Endometrial microvascular endothelial cells (primary cell): Measurements from ENCODE around the gene CRYZL1. TPM values are rescaled to one million over a fixed set of nuclear protein-coding genes. Genes with fewer than 3 reads are reported as not detected.
"Not testable (repeated sequence)": the region's sequence is repeated elsewhere in the genome, so short reads cannot be mapped to it uniquely, and the experiment has no call there.

Source experiments
- in situ Hi-C: cut with HindIII; loops from 2 replicates; pipeline ENCODE4 v1.10.0; 2017; ENCODE audit warnings: low sequenced_read_pairs, low pct_unique_long_range_greater_than_20kb; ENCODE audit errors: inconsistent ontology term
- total RNA-seq: library from RNA; depleted of rRNA; stranded (reverse); fragments of >200 nt; gene quantifications from one replicate; pipeline ENCODE4 v1.2.3, GENCODE V29; 2015; ENCODE audit errors: inconsistent ontology term

The CRYZL1 gene
- 25.8 TPM for total RNA-seq

DNA sequence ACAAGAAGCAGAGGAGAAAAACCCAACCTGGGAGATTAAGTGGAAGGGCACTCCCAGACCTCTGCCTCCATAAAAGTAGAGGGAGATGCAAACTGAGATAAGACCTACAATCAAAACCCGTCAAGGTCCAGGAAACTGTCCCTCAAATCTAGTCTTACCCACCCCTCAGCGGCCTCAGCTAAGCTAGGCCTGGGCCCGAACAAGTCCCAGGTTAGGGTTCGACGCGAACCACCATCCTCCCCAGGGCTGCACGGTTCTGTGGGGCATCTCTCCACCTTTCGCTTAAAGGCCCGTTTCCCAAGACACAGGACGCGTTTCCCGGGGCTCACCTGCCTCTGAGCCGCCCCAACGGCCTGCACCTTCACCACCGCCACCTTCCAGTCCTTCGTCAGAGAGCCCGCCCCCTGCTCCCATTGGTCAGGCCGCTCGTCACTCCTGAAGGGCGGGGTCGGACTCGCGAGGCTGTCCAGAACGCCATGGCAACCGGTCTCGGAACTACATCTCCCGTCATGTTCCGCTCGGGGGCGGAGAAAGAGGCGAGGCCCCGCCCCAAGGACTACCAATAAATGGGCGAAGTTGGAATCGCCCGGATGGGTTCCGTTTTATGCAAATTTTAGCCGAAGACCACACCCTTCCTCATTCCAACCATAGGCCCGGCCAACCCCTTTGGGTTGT is at the start of gene CRYZL1:
CRYZL1 (minus strand) TSS at position 390 of the 675 bp plus-strand sequence. CDS start 10,190 bp downstream, outside the sequence.
- in situ Hi-C loops, result no loop called here

DNA sequence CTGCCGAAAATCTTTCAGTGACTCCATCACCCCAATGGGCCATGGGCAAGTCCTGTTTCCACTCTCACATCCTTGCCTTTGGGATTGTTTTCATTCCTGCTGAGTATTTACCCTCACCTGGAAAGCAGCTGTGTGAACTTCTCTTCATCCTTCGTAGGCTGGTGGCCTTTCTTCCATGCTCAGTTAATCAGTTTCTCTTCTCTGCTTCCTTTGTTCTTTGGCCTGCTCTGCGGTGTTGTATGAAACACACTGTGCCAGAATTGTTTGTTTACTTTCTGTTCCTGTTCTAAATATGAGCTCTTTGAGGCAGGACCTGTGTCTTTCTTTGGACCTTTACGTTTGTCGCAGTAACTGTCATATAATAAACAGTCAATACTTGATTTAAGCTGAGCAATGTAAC is 49.3 kb upstream of the CRYZL1 start:
- in situ Hi-C loops, result no loop called here

DNA sequence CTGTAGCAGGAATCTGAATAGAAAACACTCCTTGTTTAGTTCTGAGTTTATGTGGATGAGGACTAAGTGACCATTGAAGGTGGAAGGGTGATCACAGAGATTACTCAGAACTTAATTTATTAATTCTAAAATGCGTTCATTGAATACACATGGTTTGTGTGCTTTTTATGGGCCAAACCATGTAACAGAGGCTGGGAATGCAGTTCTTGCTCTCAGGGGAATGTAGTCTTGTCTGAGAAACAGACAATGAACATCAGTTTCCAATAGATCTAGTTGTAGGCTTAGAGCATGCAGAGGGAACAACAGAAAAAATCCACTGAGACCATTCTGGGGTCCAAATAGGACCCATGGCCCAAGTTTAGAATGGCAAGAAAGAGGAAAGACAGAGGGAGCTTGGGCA is 46.8 kb upstream of the CRYZL1 start:
- in situ Hi-C loops, result no loop called here

DNA sequence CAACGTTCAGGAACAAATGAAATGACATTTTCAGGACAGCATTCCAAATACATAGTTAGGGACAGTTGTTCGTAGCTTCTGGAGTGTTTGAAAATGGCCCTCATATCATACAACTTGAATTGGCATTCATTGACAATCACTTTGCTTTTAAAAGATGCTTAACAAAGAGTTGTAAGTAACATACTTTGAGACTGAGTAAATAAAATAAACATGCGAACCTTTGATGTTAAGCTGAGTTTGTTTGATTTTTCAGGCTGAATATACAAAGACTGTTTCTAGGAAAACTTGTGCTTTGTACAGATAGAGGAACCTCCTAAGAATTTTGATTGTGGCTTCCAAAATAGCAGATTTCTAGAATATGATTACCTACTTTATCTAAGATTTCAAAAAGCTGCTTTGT is 46.1 kb upstream of the CRYZL1 start:
- in situ Hi-C loops, result no loop called here

DNA sequence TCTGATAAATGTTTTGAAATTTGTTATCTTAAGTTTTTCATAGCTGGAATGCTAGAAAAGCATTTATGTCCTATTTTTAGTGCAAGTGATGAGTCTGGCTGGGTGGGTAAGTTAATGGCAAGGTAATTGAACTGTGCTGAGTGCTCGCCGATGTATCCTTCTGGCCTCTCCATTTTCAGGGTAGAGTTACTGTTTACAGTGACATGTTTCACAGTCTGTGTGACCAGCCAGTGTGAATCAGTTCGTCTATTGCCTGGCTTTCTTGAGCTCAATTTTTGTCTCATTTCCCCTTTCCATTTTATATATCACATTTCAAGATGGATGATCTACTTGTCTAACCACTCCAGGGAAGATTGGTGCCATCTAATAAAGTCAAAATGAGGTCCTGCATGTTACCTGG is 44.8 kb upstream of the CRYZL1 start:
- in situ Hi-C loops, result no loop called here

DNA sequence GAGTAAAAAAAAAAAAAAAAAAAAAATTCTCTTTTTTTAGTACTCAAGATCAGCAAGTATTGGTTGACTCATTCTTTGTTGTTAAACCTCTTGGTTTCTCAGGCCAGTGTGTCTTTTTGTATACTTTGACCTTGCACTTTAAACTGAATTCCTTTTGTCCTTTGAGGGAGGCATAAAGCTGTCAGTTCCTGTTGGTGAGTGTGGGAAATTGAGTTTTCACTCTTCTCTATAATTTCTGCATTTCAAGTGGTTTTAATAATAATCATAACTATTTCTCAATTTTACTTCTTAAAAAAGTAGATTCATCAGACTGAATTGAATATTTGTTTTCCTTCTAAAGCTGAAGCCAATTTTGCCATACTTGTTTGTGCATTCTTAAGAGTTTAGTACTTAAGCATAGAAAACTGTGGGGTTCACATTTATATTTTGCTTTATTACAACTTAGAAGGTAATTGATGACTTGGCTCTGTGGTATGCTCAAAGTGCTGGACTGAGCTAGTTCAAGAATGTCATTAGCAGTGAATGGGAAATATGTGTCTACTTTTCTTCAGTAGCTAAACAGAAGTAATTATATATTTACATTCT is 44.2 kb upstream of the CRYZL1 start:
- in situ Hi-C loops, result no loop called here

DNA sequence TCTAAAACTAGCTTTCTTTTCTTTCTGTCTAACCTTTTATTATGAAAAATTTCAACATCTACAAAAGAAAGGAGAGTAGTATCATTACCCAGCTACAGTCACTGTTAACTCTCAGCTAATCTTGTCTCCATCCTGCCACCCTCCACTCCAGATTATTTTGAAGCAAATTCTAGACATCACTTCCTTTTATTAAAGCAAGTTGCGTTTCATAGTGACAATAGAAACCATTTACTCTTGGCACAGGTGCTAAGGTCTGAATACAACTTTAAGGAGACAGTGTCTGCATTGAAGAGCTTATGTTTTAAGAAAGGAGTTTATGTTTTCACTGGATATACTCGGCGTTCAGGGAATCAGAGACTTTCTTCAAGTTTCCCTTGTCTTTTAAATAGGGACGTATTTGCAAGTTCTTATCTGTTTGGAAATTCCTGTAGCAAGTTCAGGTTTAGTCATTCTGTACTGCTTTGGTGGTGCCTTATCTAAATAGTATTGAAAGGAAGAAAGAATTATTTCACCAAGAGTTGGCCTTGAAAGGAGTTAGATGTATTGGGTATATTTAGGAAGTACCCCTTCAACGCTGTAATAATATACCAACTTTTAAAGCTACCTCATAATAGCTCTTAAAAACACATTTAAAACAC is 43.5 kb upstream of the CRYZL1 start:
- in situ Hi-C loops, result no loop called here

DNA sequence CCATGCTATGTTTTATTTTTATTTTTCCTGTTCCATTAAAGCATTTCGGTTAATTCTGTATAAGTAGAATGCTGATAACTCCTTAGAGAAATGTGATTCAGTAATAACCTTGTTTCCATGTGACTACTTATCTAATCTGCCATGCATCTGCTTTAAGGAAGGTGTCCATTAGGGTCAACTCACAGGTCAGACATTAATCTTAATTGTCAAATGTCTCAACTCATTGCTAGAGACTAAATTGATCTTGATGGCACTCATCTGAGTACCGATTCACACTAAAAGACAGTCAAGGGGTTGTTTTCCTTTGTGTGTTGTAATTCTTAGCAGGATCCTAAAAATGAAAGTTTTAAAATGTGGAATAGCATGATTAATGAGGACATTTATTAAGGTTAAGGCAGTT is 42.5 kb upstream of the CRYZL1 start:
- in situ Hi-C loops, result no loop called here

DNA sequence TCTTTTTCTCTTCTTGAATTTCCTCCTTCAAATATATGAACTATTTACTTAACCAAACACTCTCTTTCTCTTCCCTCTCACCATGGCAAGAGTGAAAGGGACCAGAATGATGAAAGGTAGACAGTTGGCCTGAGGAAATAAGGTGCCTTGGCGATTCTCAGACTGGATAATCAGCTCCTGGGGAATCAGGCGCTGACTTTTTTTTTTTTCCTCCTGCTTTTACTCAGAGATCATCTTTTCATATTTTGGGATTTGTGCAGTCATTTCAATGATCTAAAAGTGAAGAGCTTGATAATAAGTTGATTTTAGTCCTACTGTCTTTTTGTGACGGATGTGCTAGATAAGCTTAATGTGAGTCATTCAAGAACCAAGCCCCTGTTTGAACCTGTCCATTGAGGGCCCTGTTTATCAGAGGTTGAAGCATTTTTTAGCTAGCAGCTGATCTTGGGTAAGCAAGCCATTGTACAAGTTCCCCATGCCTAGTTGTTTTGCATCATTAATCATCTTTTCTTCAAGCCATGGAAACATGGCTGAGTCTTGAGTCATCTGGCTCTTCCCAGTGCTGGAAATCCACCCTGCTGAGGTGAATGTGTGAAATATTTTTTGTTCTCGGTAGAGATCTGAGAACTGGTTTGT is 41.6 kb upstream of the CRYZL1 start:
- in situ Hi-C loops, result no loop called here

DNA sequence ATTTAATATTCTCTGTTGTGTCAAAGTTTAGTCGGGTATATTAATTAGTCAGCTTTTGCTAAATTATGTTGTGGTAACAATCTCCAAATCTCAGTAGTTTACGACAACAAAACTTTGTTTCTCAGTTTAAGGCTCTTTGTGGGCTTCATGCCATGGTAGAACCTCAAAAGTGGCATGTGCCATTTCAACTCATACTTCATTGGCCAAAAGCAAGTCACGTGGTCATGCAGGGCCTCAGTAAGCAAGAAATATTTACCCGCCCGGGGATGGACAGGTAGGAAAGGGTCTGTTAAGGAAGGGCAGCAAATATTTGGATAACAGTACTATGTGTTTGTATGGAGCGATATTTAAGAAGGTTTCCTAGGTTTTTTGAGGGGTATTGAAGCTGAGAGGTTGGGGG is 39.3 kb upstream of the CRYZL1 start:
- in situ Hi-C loops, result no loop called here

DNA sequence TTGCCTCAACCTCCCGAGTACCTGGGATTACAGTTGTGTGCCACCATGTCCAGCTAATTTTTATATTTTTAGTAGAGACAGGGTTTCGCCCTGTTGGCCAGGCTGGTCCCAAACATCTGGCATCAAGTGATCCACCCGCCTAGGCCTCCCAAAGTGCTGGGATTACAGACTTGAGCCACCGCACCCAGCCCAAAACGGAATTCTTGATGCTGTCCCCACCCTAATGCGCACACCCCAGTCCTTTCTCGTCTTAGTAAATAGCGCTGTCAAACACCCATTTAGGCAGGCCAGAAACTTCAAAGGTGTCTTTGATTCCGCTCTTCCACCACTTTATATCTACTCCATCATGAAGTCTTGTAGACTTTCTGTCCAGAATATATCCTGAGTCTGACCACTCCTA is 35.9 kb upstream of the CRYZL1 start:
- in situ Hi-C loops, result no loop called here

DNA sequence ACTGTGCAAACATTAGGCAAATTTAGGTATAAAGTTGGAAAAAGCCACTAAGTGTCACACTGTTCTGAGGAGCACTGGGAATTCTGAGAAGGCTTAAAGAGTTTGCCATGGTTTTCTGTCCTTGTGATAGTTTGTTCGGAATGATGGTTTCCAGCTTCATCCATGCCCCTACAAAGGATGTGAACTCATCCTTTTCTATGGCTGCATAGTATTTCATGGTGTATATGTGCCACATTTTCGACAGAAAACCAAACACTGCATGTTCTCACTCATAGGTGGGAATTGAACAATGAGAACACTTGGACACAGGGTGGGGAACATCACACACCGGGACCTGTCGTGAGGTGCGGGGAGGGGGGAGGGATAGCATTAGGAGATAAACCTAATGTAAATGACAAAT is 35.1 kb upstream of the CRYZL1 start:
- in situ Hi-C loops, result not testable (repeated sequence)

DNA sequence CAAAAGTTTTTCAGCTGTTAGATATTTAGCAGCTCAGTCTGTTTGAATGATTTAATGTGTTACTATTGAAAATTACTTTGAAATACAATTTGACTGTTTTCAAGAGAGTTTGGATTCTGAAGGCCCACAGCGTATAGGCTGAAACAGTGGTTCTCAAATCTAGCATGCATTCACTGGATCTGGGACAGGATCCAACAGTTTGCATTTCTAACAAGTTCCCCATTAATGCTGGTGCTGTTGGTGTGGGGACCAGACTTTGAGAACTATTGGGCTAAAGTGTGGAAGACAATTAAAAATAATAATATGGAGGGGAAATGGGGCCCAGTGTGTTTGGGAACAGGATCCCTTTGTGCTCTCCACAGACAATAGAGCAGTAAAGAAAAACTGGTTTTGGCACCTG is 32.7 kb upstream of the CRYZL1 start:
- in situ Hi-C loops, result no loop called here

DNA sequence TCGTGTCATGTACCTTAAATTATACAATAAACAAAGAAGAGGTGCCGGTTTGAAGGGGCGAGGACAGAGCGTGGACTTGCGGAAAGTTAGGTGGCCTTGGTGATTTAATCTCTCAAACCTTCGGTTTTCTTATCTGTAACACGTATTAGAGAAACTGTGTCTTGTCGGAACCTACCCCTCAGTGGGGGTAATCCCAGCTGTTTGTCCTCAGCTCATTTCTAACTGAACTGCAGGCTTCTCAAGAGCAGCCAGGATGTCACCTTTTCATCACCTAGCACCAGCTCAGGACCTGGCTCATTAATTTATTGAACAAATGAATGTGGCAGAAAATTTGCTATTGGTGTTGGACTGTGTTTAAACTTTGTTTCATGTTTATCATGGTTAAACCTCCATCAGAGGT is 31.9 kb upstream of the CRYZL1 start:
- in situ Hi-C loops, result no loop called here

DNA sequence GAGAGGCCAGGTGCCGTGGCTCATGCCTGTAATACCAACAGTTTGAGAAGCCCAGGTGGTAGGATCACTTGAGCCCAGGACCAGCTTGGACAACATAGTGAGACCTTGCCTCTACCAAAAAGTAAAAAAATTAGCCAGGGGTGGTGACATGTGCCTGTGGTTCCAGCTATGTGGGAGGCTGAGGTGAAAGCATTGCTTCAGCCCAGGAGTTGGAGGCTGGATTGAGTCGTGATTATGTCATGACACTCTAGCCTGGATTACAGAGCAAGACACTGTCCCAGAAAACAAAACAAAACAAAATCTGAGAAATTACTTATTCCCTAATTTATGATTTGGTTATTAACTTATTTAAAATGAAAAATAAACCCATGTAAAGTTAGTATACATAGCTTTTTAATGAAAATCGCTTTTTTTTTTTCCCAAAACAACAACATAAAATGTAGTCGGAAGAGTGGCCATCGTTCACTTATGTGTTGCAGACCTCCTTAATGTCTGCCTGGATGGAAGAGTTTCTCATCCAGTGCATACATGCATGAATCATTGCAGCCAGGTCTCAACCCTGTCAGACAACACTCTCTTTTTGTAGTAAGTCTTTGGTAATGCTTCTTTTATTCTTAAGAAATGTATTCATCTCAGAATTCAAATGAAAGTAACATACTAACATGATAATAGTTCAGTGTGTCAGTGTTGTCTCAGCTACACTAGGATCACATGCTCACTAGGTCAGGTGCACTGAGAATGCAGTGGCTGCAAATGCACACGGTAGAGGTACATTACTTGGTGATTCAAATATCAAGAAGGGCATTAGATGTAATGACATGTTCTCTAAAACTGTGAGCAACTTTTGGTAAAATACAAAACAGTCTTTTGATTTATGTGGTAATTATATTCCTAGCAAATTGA is 28.8 kb upstream of the CRYZL1 start:
- in situ Hi-C loops, result no loop called here

DNA sequence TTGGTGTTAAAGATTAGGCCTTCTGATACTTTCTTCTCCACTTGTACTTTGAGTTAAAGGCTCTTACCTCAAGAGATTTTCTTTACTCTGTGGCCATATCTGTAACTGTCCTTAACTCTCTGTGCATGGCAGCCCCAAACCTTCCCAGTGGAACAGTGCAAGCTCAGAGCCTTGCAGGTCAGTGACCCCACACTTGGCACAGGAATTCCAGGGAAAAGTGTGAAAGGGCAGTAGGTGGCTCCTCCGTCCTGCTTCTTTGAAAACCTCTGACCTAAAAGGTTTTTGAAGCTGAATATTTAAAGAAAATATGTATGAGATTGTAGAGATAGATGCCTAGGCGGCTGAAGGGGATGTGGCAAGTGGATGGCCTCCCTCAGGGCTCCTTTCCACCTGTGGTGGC is 27.1 kb upstream of the CRYZL1 start:
- in situ Hi-C loops, result no loop called here

DNA sequence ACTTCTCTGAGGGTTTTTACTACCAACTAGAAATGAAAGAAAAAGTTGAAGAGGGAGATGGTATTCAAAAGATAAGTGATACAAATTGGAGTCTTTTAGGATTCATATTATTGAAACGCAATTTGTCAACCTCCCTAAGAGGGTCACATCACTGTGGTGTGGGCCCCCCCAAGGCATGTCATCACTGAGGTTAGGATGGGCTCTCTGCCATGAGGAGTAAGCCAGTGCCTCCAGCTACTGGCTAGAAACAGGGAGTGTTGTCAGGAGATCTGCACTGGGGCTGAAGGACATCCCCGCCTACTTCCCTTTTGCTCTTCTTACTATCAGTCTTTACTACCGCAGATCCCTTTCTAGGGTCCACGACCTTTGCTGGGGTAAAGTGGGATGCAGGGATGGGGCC is 26.6 kb upstream of the CRYZL1 start:
- in situ Hi-C loops, result no loop called here

DNA sequence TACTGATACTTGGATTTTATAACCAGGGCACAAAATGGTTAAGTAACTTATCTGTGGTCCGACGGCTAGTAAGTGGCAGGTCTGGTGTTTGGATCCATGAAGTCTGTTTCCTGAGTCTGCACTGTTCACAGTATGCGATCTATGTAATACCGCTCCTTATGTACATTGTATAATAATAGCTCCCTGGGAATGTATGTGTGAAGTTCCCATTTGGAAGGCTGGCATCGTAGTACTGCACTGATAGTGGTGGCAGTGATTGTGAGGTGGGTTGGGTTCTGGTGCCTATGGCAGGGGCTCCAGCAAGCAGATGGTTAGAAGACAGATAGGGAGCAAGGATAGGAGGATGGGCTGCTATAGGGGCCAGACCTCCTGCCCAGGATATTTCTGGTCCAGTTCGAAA is 26.1 kb upstream of the CRYZL1 start:
- in situ Hi-C loops, result no loop called here

DNA sequence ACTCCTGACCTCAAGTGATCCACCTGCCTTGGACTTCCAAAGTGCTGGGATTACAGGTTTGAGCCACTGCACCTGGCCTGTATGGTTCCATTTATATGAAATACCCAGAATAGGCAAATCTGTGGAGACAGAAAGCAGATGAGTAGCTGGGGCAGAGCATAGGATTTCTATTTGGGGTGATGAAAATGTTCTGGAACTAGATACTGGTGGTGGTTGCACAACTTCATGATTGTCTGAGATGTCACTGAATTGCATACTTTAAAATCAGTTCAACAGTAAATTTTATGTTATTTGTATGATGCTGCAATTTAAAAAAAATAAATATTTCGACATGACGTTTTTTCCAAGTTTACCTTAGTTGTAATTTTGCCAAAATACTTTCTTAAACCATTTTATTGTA is 24.6 kb upstream of the CRYZL1 start:
- in situ Hi-C loops, result no loop called here
